Measurements from ENCODE around the gene ZNF407. TPM values are rescaled to one million over a fixed set of nuclear protein-coding genes. Genes with fewer than 3 reads are reported as not detected.

ZNF407 gene
- total and polyA plus RNA-seq, 12 donors, result 2.5 to 14.9 (median 12.7) TPM

DNA sequence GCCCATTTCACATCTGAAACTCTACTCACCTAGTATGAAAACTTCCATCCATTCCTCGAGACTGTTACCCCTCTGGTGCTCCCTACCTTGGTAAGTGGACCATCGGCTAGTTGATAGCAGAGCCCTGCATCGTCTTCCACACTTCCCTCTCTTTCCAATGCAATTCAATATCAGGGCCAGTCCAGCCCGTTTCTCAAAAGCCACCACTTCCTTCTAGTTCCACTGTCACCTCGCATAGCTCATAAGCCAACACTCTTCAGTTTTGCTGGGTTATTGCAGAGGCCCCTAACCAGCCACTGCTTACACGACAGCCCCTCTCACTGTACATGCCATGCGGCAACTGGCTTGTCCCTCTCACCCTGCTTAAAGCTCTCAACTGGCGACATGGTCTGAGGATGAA is 10.2 kb upstream of the ZNF407 start:
- H3K4me3 ChIP-seq, result no peak overlapping the region
- intact Hi-C loops (cut with DNase I), result no loop called here
- 73 to 79% methylated on average over 8 of the region's 8 CpGs for WGBS, 2 donors
- H3K4me1 ChIP-seq, result peaks cover 0 to 39% (median 0%) of the 10 kb centered on the region in 9 donors
- ATAC-seq (no peak), DNase-seq (no peak)
- TF ChIP-seq, protein P1, sequence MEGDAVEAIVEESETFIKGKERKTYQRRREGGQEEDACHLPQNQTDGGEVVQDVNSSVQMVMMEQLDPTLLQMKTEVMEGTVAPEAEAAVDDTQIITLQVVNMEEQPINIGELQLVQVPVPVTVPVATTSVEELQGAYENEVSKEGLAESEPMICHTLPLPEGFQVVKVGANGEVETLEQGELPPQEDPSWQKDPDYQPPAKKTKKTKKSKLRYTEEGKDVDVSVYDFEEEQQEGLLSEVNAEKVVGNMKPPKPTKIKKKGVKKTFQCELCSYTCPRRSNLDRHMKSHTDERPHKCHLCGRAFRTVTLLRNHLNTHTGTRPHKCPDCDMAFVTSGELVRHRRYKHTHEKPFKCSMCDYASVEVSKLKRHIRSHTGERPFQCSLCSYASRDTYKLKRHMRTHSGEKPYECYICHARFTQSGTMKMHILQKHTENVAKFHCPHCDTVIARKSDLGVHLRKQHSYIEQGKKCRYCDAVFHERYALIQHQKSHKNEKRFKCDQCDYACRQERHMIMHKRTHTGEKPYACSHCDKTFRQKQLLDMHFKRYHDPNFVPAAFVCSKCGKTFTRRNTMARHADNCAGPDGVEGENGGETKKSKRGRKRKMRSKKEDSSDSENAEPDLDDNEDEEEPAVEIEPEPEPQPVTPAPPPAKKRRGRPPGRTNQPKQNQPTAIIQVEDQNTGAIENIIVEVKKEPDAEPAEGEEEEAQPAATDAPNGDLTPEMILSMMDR (IDR thresholded peaks at IDR 0.05), result no peak
- no peaks in the 10 kb centered on the region for H3K9me3 ChIP-seq
- H3K27ac ChIP-seq, result no peak overlapping the region
- peaks cover 0 to 7% (median 0%) of the 10 kb centered on the region in 9 donors for H3K36me3 ChIP-seq
- no peaks in the 10 kb centered on the region for H3K27me3 ChIP-seq

DNA sequence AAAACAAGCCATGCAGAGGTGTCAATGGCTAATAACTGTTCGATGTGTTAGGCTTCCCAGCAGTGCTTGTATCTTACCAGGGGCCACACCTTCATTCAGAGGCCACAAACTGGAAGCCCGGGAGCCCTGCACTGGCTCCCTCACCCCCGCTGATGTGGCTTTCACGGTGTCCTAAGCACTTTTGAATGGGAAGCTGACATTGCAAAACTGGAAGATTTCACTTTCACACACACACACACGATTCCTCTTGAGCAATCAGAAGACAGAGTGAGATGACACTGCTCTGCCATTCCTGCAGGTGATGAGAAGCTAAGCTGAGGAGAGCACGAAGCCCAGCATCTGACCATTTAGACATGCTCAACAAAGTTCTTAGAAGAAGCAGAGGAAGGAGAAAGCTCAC is 8.6 kb upstream of the ZNF407 start:
- H3K9me3 ChIP-seq, result no peaks in the 10 kb centered on the region
- no peak overlapping the region for H3K4me3 ChIP-seq
- peaks cover 0 to 34% (median 0%) of the 10 kb centered on the region in 9 donors for H3K4me1 ChIP-seq
- DNase-seq, result no peak
- TF ChIP-seq, protein P1 (IDR thresholded peaks at IDR 0.05), result no peak
- H3K36me3 ChIP-seq, result peaks cover 0 to 22% (median 8%) of the 10 kb centered on the region in 9 donors
- H3K27ac ChIP-seq, result peak overlapping the region in 1 of 10 donors; percentile 62
- H3K27me3 ChIP-seq, result no peaks in the 10 kb centered on the region
- peak in 4 of 8 donors; percentile 19 to 51 (median 36) for ATAC-seq
- intact Hi-C loops (cut with DNase I), result no loop called here
- 60 to 73% methylated on average over 6 of the region's 6 CpGs for WGBS, 2 donors

DNA sequence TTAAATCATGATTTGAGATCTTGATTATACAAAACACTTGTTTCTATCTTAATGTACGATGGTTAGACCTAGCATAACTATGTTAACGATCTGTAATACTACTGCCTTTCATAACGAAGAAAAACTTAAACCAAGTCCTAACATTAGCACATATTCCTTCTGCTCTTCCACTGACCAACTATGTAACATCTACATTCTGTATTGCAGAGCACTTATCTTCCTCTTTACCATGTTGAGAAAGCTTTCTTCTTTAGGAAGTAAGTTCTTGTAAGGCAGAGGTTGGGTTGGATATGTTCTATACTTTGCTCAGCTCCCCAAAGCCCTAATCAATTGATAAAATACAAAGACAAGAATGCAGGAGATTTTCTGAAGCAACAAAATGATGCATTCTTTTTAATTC is 7.9 kb upstream of the ZNF407 start:
- no peak overlapping the region for H3K4me3 ChIP-seq
- TF ChIP-seq, protein P1 (IDR thresholded peaks at IDR 0.05), result no peak
- intact Hi-C loops (cut with DNase I), result no loop called here
- H3K9me3 ChIP-seq, result no peaks in the 10 kb centered on the region
- ATAC-seq (no peak), DNase-seq (no peak)
- WGBS, 2 donors, result 82 to 89% methylated on average over 3 of the region's 3 CpGs
- H3K27ac ChIP-seq, result peak overlapping the region in 1 of 10 donors; percentile 62
- H3K4me1 ChIP-seq, result peaks cover 0 to 40% (median 3%) of the 10 kb centered on the region in 9 donors
- peaks cover 0 to 29% (median 8%) of the 10 kb centered on the region in 9 donors for H3K36me3 ChIP-seq
- H3K27me3 ChIP-seq, result no peaks in the 10 kb centered on the region

DNA sequence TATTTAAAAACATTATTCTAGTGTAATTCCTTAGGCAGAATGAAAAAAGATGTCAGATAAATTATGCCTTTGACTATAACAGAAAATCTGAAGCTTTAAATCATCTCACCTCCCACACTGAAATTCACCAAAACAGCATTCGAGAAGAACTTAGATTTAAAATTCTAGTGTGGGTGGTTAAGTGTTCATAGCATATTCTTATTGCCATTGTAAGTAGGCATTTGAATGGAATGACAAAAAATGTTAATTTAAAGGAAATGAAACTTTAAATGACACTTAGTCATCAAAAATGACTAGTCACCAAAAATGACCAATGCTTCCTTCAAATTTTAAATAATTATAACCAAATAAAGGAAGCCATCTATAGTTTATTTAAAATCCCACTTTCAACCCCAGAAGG is 7.0 kb upstream of the ZNF407 start:
- H3K36me3 ChIP-seq, result peaks cover 0 to 29% (median 8%) of the 10 kb centered on the region in 9 donors
- WGBS, 2 donors, result 80 to 82% methylated on average over 1 of the region's 1 CpG
- H3K27ac ChIP-seq, result peak overlapping the region in 1 of 10 donors; percentile 62
- intact Hi-C loops (cut with DNase I), result no loop called here
- peaks cover 0 to 48% (median 11%) of the 10 kb centered on the region in 9 donors for H3K4me1 ChIP-seq
- DNase-seq, result no peak
- no peak for ATAC-seq
- H3K9me3 ChIP-seq, result no peaks in the 10 kb centered on the region
- H3K4me3 ChIP-seq, result no peak overlapping the region
- no peaks in the 10 kb centered on the region for H3K27me3 ChIP-seq
- TF ChIP-seq, protein P1 (IDR thresholded peaks at IDR 0.05), result no peak
